Subcutaneous adipose tissue (tissue), 4 donors: Measurements from ENCODE around the gene IFNLR1. TPM values are rescaled to one million over a fixed set of nuclear protein-coding genes. Genes with fewer than 3 reads are reported as not detected.

Source experiments
- total RNA-seq, 4 donors: library from RNA; depleted of rRNA; stranded (reverse); fragments of >200 nt; gene quantifications; one replicate each; pipeline ENCODE4 v1.1.0, GENCODE V29; 2016
- TF ChIP-seq, protein P1 (sequence below): fragments of 450-650 bp; IDR thresholded peaks from one replicate; pipeline ENCODE4 v1.5.1; 2016; ENCODE audit warnings: low read depth, mild to moderate bottlenecking, control low read depth, antibody characterized with exemption, moderate library complexity

Gene IFNLR1
- total RNA-seq, 4 donors from 2014 or later = 0.22 to 6.1 (median 0.49) TPM; not detected in 1

GRCh38 chr1:24138476-24139221 lies 48.4 kb downstream of the IFNLR1 start:
- TF ChIP-seq, protein P1, sequence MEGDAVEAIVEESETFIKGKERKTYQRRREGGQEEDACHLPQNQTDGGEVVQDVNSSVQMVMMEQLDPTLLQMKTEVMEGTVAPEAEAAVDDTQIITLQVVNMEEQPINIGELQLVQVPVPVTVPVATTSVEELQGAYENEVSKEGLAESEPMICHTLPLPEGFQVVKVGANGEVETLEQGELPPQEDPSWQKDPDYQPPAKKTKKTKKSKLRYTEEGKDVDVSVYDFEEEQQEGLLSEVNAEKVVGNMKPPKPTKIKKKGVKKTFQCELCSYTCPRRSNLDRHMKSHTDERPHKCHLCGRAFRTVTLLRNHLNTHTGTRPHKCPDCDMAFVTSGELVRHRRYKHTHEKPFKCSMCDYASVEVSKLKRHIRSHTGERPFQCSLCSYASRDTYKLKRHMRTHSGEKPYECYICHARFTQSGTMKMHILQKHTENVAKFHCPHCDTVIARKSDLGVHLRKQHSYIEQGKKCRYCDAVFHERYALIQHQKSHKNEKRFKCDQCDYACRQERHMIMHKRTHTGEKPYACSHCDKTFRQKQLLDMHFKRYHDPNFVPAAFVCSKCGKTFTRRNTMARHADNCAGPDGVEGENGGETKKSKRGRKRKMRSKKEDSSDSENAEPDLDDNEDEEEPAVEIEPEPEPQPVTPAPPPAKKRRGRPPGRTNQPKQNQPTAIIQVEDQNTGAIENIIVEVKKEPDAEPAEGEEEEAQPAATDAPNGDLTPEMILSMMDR = no peak

- TF ChIP-seq, protein P1 = no peak
Measured at GRCh38 chr1:24136956-24137539, 50.0 kb downstream of the IFNLR1 start.

DNA sequence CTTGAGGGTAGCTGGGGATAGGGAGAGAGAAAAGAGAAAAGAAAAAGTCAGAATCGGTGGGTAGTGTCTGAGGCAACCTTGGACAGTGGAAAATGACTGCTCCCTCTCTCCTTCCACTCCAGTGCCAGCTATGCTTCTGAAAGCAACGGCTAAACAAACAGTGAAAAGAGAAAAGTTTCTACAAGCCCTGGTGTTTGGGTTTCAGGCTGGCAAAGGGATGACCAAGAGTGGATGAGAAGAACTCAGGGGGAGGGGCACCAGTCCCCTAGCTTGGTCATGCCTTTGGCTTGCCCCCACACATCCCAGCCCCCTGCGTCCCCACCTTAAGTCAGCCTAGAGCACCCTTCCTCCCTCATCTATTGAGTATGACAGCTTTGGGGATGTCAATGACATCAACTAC lies 52.7 kb downstream of the IFNLR1 start:
- TF ChIP-seq, protein P1 = no peak

DNA sequence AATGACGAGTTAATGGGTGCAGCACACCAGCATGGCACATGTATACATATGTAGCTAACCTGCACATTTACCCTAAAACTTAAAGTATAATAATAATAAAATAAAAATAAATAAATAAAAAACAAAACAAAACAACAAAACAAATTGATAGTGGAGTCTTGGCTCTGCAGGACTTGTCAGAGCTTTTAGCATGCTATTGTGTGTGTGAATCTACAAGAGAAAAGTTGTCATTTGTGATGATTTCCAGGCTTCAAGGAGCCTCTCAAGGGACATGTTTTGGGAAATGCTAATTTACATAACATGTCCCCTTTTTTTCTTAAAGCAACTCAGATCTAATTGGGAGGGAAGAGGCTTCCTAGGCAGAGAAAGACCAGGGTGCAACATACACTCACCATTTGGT lies 53.3 kb downstream of the IFNLR1 start:
- TF ChIP-seq, protein P1 = no peak

GRCh38 chr1:24130385-24130784 lies 56.7 kb downstream of the IFNLR1 start:
- TF ChIP-seq, protein P1 = no peak

- TF ChIP-seq, protein P1 = no peak
Measured at GRCh38 chr1:24127801-24128363, 59.2 kb downstream of the IFNLR1 start.

DNA sequence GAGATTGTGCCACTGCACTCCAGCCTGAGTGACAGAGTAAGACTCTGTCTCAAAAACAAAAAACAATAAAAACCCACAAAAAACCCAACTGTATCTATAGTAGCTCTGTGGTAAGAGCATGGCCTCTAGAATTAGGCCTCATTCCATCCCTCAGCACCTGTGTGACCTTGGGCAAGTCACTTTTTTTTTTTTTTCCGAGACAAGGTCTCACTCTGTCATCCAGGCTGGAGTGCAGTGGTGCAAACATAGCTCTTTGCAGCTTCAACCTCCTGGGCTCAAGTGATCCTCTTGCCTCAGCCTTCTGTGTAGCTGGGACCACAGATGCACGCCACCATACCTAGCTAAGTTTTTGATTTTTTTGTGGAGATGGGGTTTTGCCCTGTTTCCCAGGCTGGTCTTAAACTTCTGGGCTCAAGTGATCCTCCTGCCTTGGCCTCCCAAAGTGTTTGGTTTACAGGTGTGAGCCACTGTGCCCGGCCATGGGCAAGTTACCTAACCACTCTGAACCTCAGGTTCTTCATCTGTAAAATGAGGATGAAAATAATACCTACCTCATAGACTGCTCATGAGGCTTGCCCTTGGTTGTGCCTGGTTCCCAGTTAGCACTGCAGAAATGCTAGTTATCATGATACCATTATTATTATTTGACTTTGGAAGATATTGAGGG lies 59.8 kb downstream of the IFNLR1 start:
- TF ChIP-seq, protein P1 = no peak
